HEK293T (cell line): Measurements from ENCODE around the gene CRTAC1.

ENCODE experiments used
- CTBP1 ChIP-seq: fragments of 450-650 bp; IDR thresholded peaks from 2 replicates; pipeline ENCODE4 v1.6.1; 2016; ENCODE audit warnings: borderline replicate concordance
- L3MBTL2 ChIP-seq: fragments of 450-650 bp; conservative IDR thresholded peaks from 2 replicates; pipeline ENCODE4 v1.6.1; 2016; ENCODE audit warnings: mild to moderate bottlenecking
- PKNOX1 ChIP-seq: fragments of 450-650 bp; IDR thresholded peaks from 2 replicates; pipeline ENCODE4 v1.6.1; 2016
- SP1 ChIP-seq: fragments of 450-650 bp; IDR thresholded peaks from 2 replicates; pipeline ENCODE4 v1.6.1; 2017

GRCh38 chr10:97823734-97824133 is 206.7 kb downstream of the CRTAC1 start:
- TF ChIP-seq PKNOX1 (no peak), CTBP1 (no peak), SP1 (no peak), L3MBTL2 (no peak)
